OCI-LY3 (cell line): Measurements from ENCODE around the gene PWWP3B.
"Not testable (repeated sequence)": the region's sequence is repeated elsewhere in the genome, so short reads cannot be mapped to it uniquely, and the experiment has no call there.

Experiments
- H2AFZ ChIP-seq: fragments of 200-600, 300-600 bp; shearing (Covaris generic); 2 replicates; pipeline ENCODE4 v1.6.0; 2014; ENCODE audit warnings: antibody characterized with exemption, low read depth, low read length
- H3K27ac ChIP-seq: fragments of 200-600, 300-600 bp; sonication (generic); 2 replicates; pipeline ENCODE4 v1.5.1; 2014; ENCODE audit warnings: mild to moderate bottlenecking, low read length, moderate library complexity, mixed read lengths
- H3K27me3 ChIP-seq: fragments of 200-600, 300-600 bp; sonication (generic); 2 replicates; pipeline ENCODE4 v1.6.1; 2014; ENCODE audit warnings: low read depth, low read length, mixed read lengths
- H3K36me3 ChIP-seq: fragments of 200-600, 300-600 bp; sonication (generic); replicated peaks from 2 replicates; pipeline ENCODE3; 2014; ENCODE audit warnings: low read depth, low read length, mixed read lengths
- H3K4me1 ChIP-seq: fragments of 300-600, 200-600 bp; sonication (generic); 2 replicates; pipeline ENCODE4 v1.6.1; 2014; ENCODE audit warnings: low read length, mixed read lengths
- H3K4me2 ChIP-seq: fragments of 200-600, 300-600 bp; sonication (generic); 2 replicates; pipeline ENCODE4 v1.6.1; 2014; ENCODE audit warnings: low read length, mixed read lengths
- H3K4me3 ChIP-seq: fragments of 300-600, 200-600 bp; sonication (generic); 2 replicates; pipeline ENCODE4 v1.5.1; 2014; ENCODE audit warnings: antibody characterized with exemption, mild to moderate bottlenecking, low read length, moderate library complexity
- H3K79me2 ChIP-seq: fragments of 300-600, 200-600 bp; shearing (Covaris generic); 2 replicates; pipeline ENCODE4 v1.6.1; 2014; ENCODE audit warnings: mild to moderate bottlenecking, low read length, mixed read lengths
- H3K9ac ChIP-seq: fragments of 300-600, 200-600 bp; shearing (Covaris generic); 2 replicates; pipeline ENCODE4 v1.6.0; 2014; ENCODE audit warnings: mild to moderate bottlenecking, low read length, moderate library complexity
- H3K9me3 ChIP-seq: fragments of 200-600, 300-600 bp; shearing (Covaris generic); 2 replicates; pipeline ENCODE4 v1.6.1; 2014; ENCODE audit warnings: low read length, mixed read lengths; ENCODE audit not compliant: insufficient read depth
- H4K20me1 ChIP-seq: fragments of 200-600, 300-600 bp; sonication (generic); 2 replicates; pipeline ENCODE4 v1.6.1; 2016; ENCODE audit warnings: low read length, mixed read lengths; ENCODE audit not compliant: insufficient read depth
- EZH2phosphoT487 ChIP-seq: fragments of 200-600 bp; shearing (Covaris generic); IDR thresholded peaks from 2 replicates; pipeline ENCODE4 v1.6.1; 2018; ENCODE audit warnings: antibody characterized with exemption, mixed run types, low read depth
- TF ChIP-seq, protein P1 (sequence below): fragments of 200-600, 300-600 bp; sonication (generic); IDR thresholded peaks from 2 replicates; pipeline ENCODE4 v1.5.1; 2014; ENCODE audit warnings: antibody characterized with exemption, low read length, low read depth

The PWWP3B gene

DNA sequence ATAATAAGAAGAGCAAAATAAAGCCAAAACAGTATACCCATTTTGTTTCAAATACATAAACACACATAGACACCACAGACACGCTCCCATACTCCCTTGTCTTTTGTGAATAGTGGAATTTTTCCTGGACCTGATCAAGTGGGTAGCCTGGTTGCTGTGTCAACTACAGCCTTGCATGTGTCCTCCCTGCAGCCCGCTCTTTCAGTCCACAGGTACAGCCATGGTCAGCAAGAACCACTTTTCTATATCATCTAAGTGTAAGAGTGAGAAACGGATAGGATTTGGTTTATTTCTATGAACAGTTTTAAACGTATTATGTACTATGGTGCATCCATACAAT lies 9.8 kb downstream of the PWWP3B start:
- TF ChIP-seq, protein P1, sequence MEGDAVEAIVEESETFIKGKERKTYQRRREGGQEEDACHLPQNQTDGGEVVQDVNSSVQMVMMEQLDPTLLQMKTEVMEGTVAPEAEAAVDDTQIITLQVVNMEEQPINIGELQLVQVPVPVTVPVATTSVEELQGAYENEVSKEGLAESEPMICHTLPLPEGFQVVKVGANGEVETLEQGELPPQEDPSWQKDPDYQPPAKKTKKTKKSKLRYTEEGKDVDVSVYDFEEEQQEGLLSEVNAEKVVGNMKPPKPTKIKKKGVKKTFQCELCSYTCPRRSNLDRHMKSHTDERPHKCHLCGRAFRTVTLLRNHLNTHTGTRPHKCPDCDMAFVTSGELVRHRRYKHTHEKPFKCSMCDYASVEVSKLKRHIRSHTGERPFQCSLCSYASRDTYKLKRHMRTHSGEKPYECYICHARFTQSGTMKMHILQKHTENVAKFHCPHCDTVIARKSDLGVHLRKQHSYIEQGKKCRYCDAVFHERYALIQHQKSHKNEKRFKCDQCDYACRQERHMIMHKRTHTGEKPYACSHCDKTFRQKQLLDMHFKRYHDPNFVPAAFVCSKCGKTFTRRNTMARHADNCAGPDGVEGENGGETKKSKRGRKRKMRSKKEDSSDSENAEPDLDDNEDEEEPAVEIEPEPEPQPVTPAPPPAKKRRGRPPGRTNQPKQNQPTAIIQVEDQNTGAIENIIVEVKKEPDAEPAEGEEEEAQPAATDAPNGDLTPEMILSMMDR, result no peak
- no peak for TF ChIP-seq EZH2phosphoT487
- Histone ChIP-seq H4K20me1 (no peaks in the 10 kb centered on the region), H3K4me1 (no peaks in the 10 kb centered on the region), H3K9ac (no peak overlapping the region), H3K4me3 (no peak overlapping the region), H3K9me3 (no peaks in the 10 kb centered on the region), H3K36me3 (no peaks in the 10 kb centered on the region), H3K27me3 (no peaks in the 10 kb centered on the region), H3K4me2 (no peak overlapping the region), H3K79me2 (no peaks in the 10 kb centered on the region), H3K27ac (no peak overlapping the region), H2AFZ (no peak overlapping the region)

DNA sequence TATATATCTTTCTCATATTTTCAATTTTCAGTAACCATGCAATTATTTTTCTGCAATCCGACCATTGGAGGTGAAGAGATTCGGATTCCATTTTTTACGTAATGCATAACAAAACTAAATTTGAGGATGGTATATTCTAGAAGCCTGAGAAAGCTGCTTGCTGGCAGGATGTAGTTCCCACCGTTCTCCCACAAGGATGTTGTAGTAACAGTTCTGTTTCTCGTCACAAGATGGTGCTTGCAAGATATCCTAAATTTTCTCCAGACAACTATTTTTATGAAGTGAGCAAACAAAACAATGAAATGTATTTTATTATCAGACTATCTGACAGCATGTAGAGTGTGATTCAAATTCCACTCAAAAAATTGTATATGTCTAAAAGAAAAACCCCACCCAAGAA lies 10.7 kb downstream of the PWWP3B start:
- Histone ChIP-seq H3K27ac (no peak overlapping the region), H3K27me3 (no peaks in the 10 kb centered on the region), H3K9ac (no peak overlapping the region), H3K36me3 (no peaks in the 10 kb centered on the region), H3K79me2 (no peaks in the 10 kb centered on the region), H3K4me1 (no peaks in the 10 kb centered on the region), H2AFZ (no peak overlapping the region), H4K20me1 (no peaks in the 10 kb centered on the region), H3K4me3 (no peak overlapping the region), H3K4me2 (no peak overlapping the region), H3K9me3 (no peaks in the 10 kb centered on the region)
- no peak for TF ChIP-seq EZH2phosphoT487
- TF ChIP-seq, protein P1, result no peak

DNA sequence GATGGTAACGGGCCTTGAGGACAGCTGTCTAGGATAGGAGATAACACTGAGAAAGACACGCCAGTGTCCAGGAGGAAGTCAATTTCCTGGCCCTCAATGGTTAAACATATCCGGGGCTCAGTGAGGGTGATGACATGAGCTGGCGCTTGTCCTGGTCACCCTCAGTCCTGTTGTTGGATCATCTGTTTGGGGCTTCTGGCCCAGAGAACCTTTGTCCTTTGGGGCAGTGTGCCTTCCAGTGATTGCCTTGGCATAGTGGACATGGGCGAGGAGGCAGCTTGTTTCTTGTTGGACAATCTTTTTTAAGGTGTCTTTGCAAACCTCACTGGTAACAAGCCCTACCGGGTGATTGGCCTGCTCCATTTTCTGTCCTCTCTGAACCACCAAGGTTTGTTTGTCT lies 15.6 kb downstream of the PWWP3B start:
- not testable (repeated sequence) for H3K4me1 ChIP-seq, H3K79me2 ChIP-seq, H3K36me3 ChIP-seq, H4K20me1 ChIP-seq, H3K27ac ChIP-seq, H3K27me3 ChIP-seq, H3K9me3 ChIP-seq, H2AFZ ChIP-seq, H3K9ac ChIP-seq, H3K4me3 ChIP-seq, H3K4me2 ChIP-seq

DNA sequence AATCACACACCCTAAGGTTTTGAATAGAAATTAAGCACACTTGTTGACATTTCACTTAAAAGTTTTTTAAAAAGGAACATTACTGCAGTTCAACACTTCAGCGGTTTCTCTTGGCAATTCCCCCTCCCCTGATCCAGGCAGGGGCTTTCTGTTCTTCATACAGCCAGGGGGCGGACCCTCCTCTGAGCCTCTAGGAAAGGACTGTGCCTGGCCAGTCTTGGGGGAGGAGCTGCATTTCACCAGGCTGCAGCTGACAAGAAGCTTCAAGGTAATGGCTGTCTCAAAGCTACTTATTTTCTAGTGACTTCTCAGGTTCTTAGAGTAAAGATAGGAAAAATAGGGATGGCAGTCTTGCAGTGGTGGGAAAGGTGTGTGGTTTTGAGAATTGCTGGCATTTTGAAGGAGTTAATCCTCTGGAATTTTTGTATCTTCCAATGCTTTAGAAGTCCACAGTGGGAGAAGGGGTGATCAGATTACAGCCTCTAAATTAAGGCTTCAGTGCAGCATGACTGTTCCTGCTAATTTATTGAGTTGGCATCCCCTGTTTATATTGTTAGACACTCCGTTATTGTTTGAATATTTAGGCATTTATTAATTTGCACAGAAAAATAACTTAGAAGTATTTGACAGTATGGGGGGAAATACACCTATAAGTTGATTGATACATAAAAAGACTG lies 33.5 kb downstream of the PWWP3B start:
- no peaks in the 10 kb centered on the region for H3K36me3 ChIP-seq
- no peaks in the 10 kb centered on the region for H3K27me3 ChIP-seq
- H3K9me3 ChIP-seq, result no peaks in the 10 kb centered on the region
- H4K20me1 ChIP-seq, result no peaks in the 10 kb centered on the region
- H3K4me3 ChIP-seq, result no peak overlapping the region
- H3K9ac ChIP-seq, result no peak overlapping the region
- H2AFZ ChIP-seq, result no peak overlapping the region
- H3K27ac ChIP-seq, result no peak overlapping the region
- no peaks in the 10 kb centered on the region for H3K79me2 ChIP-seq
- no peak overlapping the region for H3K4me2 ChIP-seq
- H3K4me1 ChIP-seq, result no peaks in the 10 kb centered on the region
- TF ChIP-seq, protein P1, result no peak

DNA sequence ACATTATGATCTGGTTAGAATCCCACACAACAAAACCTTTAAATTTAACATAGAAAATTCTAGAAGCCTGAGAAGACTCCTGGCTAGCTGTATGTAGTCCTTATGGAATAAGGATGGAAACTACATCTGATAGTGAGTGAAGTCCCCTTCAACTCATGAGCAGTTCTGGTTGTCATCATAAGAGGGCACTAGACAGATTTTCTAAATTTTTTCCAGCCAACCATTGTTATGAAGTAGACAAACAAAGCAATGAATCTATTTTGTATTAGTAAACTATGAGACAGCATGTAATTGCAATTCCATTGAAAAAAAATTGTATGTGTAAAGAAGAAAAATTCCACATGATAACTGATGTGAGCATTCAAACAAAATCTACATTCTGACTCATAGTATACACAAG lies 35.2 kb downstream of the PWWP3B start:
- Histone ChIP-seq H3K27ac (no peak overlapping the region), H3K27me3 (no peaks in the 10 kb centered on the region), H3K79me2 (no peaks in the 10 kb centered on the region), H3K4me3 (no peak overlapping the region), H3K9ac (no peak overlapping the region), H3K9me3 (no peaks in the 10 kb centered on the region), H3K4me2 (no peak overlapping the region), H3K36me3 (no peaks in the 10 kb centered on the region), H4K20me1 (no peaks in the 10 kb centered on the region), H2AFZ (no peak overlapping the region), H3K4me1 (no peaks in the 10 kb centered on the region)
- no peak for TF ChIP-seq EZH2phosphoT487
- TF ChIP-seq, protein P1, result no peak
